HG03060 (cell line): ENCODE measurements around the gene PIK3R5.
"Not testable (repeated sequence)": the region's sequence is repeated elsewhere in the genome, so short reads cannot be mapped to it uniquely, and the experiment has no call there.

Experiments used
- ATAC-seq: cut with Tn5 transposase; IDR thresholded peaks from one replicate; pipeline ENCODE4 v1.9.1; 2021; ENCODE audit warnings: low read depth, moderate number of reproducible peaks; ENCODE audit not compliant: unreplicated experiment

The PIK3R5 gene

GRCh38 chr17:8965394-8966168 lies at the start of gene PIK3R5:
PIK3R5 (minus strand) TSS chr17:8965707; CDS start chr17:8911494, 54,213 bp downstream.
- ATAC-seq: no peak

- ATAC-seq: no peak
These were observed 45.5 kb upstream of the PIK3R5 start for GRCh38 chr17:9011001-9011400.

- ATAC-seq: no peak
These were observed 44.2 kb upstream of the PIK3R5 start for GRCh38 chr17:9009737-9010136.

GRCh38 chr17:9009096-9009495 lies 43.6 kb upstream of the PIK3R5 start:
- no peak for ATAC-seq

- no peak for ATAC-seq
These were observed 41.7 kb upstream of the PIK3R5 start for GRCh38 chr17:9007052-9007714.

- no peak for ATAC-seq
These were observed 40.8 kb upstream of the PIK3R5 start for GRCh38 chr17:9006175-9006767.

GRCh38 chr17:9004961-9005285 lies 39.4 kb upstream of the PIK3R5 start:
- no peak for ATAC-seq

GRCh38 chr17:9004132-9004960 lies 38.8 kb upstream of the PIK3R5 start:
- no peak for ATAC-seq

GRCh38 chr17:9003355-9004131 lies 38.0 kb upstream of the PIK3R5 start:
- ATAC-seq: no peak

GRCh38 chr17:9002606-9003354 lies 37.3 kb upstream of the PIK3R5 start:
- no peak for ATAC-seq

- ATAC-seq: no peak
These were observed 36.7 kb upstream of the PIK3R5 start for GRCh38 chr17:9002227-9002605.

GRCh38 chr17:9001559-9001958 lies 36.1 kb upstream of the PIK3R5 start:
- no peak for ATAC-seq

GRCh38 chr17:8997994-8998628 lies 32.6 kb upstream of the PIK3R5 start:
- ATAC-seq: no peak

GRCh38 chr17:8995711-8996110 lies 30.2 kb upstream of the PIK3R5 start:
- ATAC-seq: no peak

GRCh38 chr17:8994319-8994718 lies 28.8 kb upstream of the PIK3R5 start:
- ATAC-seq: no peak

GRCh38 chr17:8991514-8992285 lies 26.2 kb upstream of the PIK3R5 start:
- ATAC-seq: no peak

- not testable (repeated sequence) for ATAC-seq
These were observed 22.9 kb upstream of the PIK3R5 start for GRCh38 chr17:8988263-8988935.

GRCh38 chr17:8986295-8986694 lies 20.8 kb upstream of the PIK3R5 start:
- no peak for ATAC-seq
